ENCODE data around the gene ZDHHC6.

GRCh38 chr10:112438356-112438755 is 8.4 kb downstream of the ZDHHC6 start:
- no peak for TF ChIP-seq CTCF (IDR thresholded peaks at IDR 0.05; ENCODE audit: poor library complexity)
- no peak for TF ChIP-seq EZH2 (IDR thresholded peaks at IDR 0.05; ENCODE audit: borderline replicate concordance)
- no peak for TF ChIP-seq EZH2phosphoT487 (IDR thresholded peaks at IDR 0.05; ENCODE audit: low read depth, severe bottlenecking, unreplicated experiment)

Data from hepatocyte (in vitro differentiated cells).